K562 (cell line): ENCODE data around the gene MAPKAPK2. TPM values are rescaled to one million over a fixed set of nuclear protein-coding genes. Genes with fewer than 3 reads are reported as not detected.

Experiments
- ARNT ChIP-seq, 2 experiments: fragments of 450-650 bp; IDR thresholded peaks; 2 replicates each; pipeline ENCODE4 v1.6.1; 2016; ENCODE audit warnings: mild to moderate bottlenecking in 1 of 2
- BDP1 ChIP-seq: IDR thresholded peaks from 3 replicates; pipeline ENCODE4 v1.6.1; 2011; ENCODE audit not compliant: insufficient read length, insufficient read depth
- E2F1 ChIP-seq: sonication (generic); formaldehyde crosslinking; IDR thresholded peaks from 2 replicates; pipeline ENCODE4 v1.8.1; 2023; ENCODE audit warnings: mild to moderate bottlenecking, missing genetic modification reagents, moderate library complexity
- EP400 ChIP-seq: fragments of 450-650 bp; IDR thresholded peaks from 2 replicates; pipeline ENCODE4 v1.6.1; 2017; ENCODE audit warnings: antibody characterized with exemption, mild to moderate bottlenecking, moderate library complexity
- FOXJ2 ChIP-seq: fragments of 200-800 bp; sonication (Bioruptor generic); IDR thresholded peaks from 2 replicates; pipeline ENCODE4 v1.6.1; 2016; ENCODE audit warnings: missing genetic modification characterization, missing compliant biosample characterization
- GTF2E2 ChIP-seq: fragments of 200-800 bp; sonication (Bioruptor generic); IDR thresholded peaks from 2 replicates; pipeline ENCODE4 v1.6.1; 2016; ENCODE audit warnings: missing genetic modification characterization, missing compliant biosample characterization
- HDAC6 ChIP-seq: IDR thresholded peaks from 2 replicates; pipeline ENCODE4 v1.6.1; 2012; ENCODE audit warnings: low read depth, mild to moderate bottlenecking, control low read depth, inconsistent platforms, low read length, moderate library complexity
- HDGF ChIP-seq: fragments of 450-650 bp; IDR thresholded peaks from 2 replicates; pipeline ENCODE4 v1.6.1; 2016
- ILF3 ChIP-seq: fragments of 450-650 bp; IDR thresholded peaks from 2 replicates; pipeline ENCODE4 v1.6.1; 2018; ENCODE audit warnings: antibody characterized with exemption, mild to moderate bottlenecking, moderate library complexity, borderline replicate concordance
- JUN ChIP-seq, 2 experiments: sonication (generic) in 1 of 2; formaldehyde crosslinking in 1 of 2; IDR thresholded peaks; 2 replicates each; pipeline versions ENCODE4 v1.6.1 to v1.8.0; 2012 to 2022; ENCODE audit warnings: borderline replicate concordance in 2 of 2, mild to moderate bottlenecking in 2 of 2, improper control_type of control experiment in 1 of 2, low read depth in 1 of 2, low read length in 1 of 2, missing genetic modification reagents in 1 of 2
- KAT7 ChIP-seq: sonication (generic); formaldehyde crosslinking; IDR thresholded peaks from 2 replicates; pipeline ENCODE4 v1.8.0; 2022; ENCODE audit warnings: missing genetic modification reagents, mild to moderate bottlenecking, borderline replicate concordance
- MEF2A ChIP-seq: IDR thresholded peaks from 2 replicates; pipeline ENCODE4 v1.6.1; 2011; ENCODE audit warnings: low read depth, mild to moderate bottlenecking, low read length, moderate library complexity; ENCODE audit not compliant: control insufficient read depth
- MTA1 ChIP-seq: fragments of 450-650 bp; IDR thresholded peaks from 2 replicates; pipeline ENCODE4 v1.6.1; 2017; ENCODE audit warnings: borderline replicate concordance
- NCOA4 ChIP-seq: fragments of 450-650 bp; IDR thresholded peaks from 2 replicates; pipeline ENCODE4 v1.6.1; 2018; ENCODE audit warnings: mild to moderate bottlenecking; ENCODE audit not compliant: partially characterized antibody
- PATZ1 ChIP-seq: fragments of 250-450 bp; sonication (Bioruptor Pico); IDR thresholded peaks from 2 replicates; pipeline ENCODE4 v1.5.0; 2020; ENCODE audit warnings: mild to moderate bottlenecking, borderline replicate concordance
- RBM15 ChIP-seq: fragments of 200-400 bp; formaldehyde crosslinking; IDR thresholded peaks from 2 replicates; pipeline ENCODE4 v1.6.1; 2018; ENCODE audit warnings: mild to moderate bottlenecking, low read length, moderate library complexity; ENCODE audit not compliant: insufficient read depth
- SMAD4 ChIP-seq: fragments of 250-450 bp; sonication (Bioruptor Pico); conservative IDR thresholded peaks from 2 replicates; pipeline ENCODE4 v1.8.0; 2021; ENCODE audit warnings: inconsistent platforms, mild to moderate bottlenecking, moderate library complexity
- SMARCE1 ChIP-seq: fragments of 450-650 bp; IDR thresholded peaks from 2 replicates; pipeline ENCODE4 v1.7.1; 2016; ENCODE audit warnings: mild to moderate bottlenecking
- ZNF644 ChIP-seq: fragments of 200-800 bp; sonication (Bioruptor generic); IDR thresholded peaks from 2 replicates; pipeline ENCODE4 v1.6.1; 2016; ENCODE audit warnings: low read depth, missing genetic modification characterization, missing compliant biosample characterization
- ZNF740 ChIP-seq, 3 experiments: fragments of 200-800 bp in 1 of 3; sonication (Bioruptor generic) in 1 of 3; sonication (generic) in 1 of 3; formaldehyde crosslinking in 1 of 3; IDR thresholded peaks; 2 replicates each; pipeline versions ENCODE4 v1.6.1 to v1.8.0; 2016 to 2022; ENCODE audit warnings: mild to moderate bottlenecking in 2 of 3, missing compliant biosample characterization in 2 of 3, missing genetic modification characterization in 2 of 3, missing genetic modification reagents in 1 of 3
- ZNF79 ChIP-seq: fragments of 250-450 bp; sonication (Bioruptor Pico); IDR thresholded peaks from 2 replicates; pipeline ENCODE4 v1.4.0; 2020; ENCODE audit warnings: low read depth, mild to moderate bottlenecking, moderate library complexity
- polyA plus RNA-seq, 8 experiments: library from polyadenylated mRNA; depleted of rRNA in 4 of 8; stranded (reverse) in 5 of 8; unstranded in 3 of 8; fragments of >200 nt; fragmentation: Nextera tagmentation in 2 of 8; fragmentation: Illumina TruSeq in 1 of 8; extraction: Ambion mirVana in 2 of 8; extraction: Trizol in 1 of 8; gene quantifications; 2 replicates each; pipeline versions ENCODE4 v1.2.1 to v1.2.3, GENCODE V29; 2011 to 2014; ENCODE audit warnings: inconsistent platforms in 1 of 8, missing spikeins in 1 of 8
- total RNA-seq, 7 experiments: library from RNA; depleted of rRNA in 6 of 7; stranded (reverse); fragments of >200 nt in 6 of 7; fragmentation: Illumina TruSeq in 2 of 7; extraction: Trizol in 2 of 7; gene quantifications; 2 replicates each; pipeline versions ENCODE4 v1.2.1 to v1.2.3, GENCODE V29; 2011 to 2021; ENCODE audit warnings: low replicate concordance in 1 of 7

MAPKAPK2 gene
- total and polyA plus RNA-seq, 9 of the 15 experiments (the other 6 are each of a cell fraction or from before 2014, with no cell fraction given) = 0.63 to 94.2 (median 52.1) TPM

GRCh38 chr1:206635080-206635977, 49.4 kb upstream of the MAPKAPK2 start, which contains the start of gene DYRK3 (continued):
- TF ChIP-seq PATZ1 (CRISPR knock-in tag) = no peak
- TF ChIP-seq BDP1 = no peak
- TF ChIP-seq MTA1 = no peak
- no peak for TF ChIP-seq HDGF
- no peak for TF ChIP-seq ILF3
- no peak for TF ChIP-seq ZNF79 (CRISPR knock-in tag)
- TF ChIP-seq ARNT (IDR thresholded peaks at IDR 0.05) = no peak
- peak; percentile 91 for TF ChIP-seq EP400
- no peak for TF ChIP-seq NCOA4
- TF ChIP-seq FOXJ2 = peak; percentile 82
- peak; percentile 72; the same call in 1 of the 2 replicates for TF ChIP-seq ZNF740 (CRISPR knock-in tag; IDR thresholded peaks at IDR 0.05)
- TF ChIP-seq ZNF740 (tag; IDR thresholded peaks at IDR 0.05) = peak in 1 of 2 experiments; percentile 21; a peak in 1 of 4 replicates
- no peak for TF ChIP-seq RBM15
- TF ChIP-seq GTF2E2 = 0 out of 2 replicates have a peak, but pooled peaks have one; percentile 13
- TF ChIP-seq SMARCE1 = 0 out of 2 replicates have a peak, but pooled peaks have one; percentile 58
- peak; percentile 85 for TF ChIP-seq E2F1 (CRISPR knock-in tag)
- peak; percentile 97 for TF ChIP-seq KAT7 (CRISPR knock-in tag)
- peak; percentile 84; the same call in 1 of the 2 replicates for TF ChIP-seq JUN (IDR thresholded peaks at IDR 0.05; ENCODE audit: borderline replicate concordance, low read depth, low read length)
- TF ChIP-seq JUN (CRISPR knock-in tag; IDR thresholded peaks at IDR 0.05; ENCODE audit: borderline replicate concordance) = peak; percentile 74; the same call in 1 of the 2 replicates
- TF ChIP-seq MEF2A = no peak
- peak; percentile 97 for TF ChIP-seq SMAD4 (CRISPR knock-in tag)
- no peak for TF ChIP-seq HDAC6
- no peak for TF ChIP-seq ZNF644 (tag)
